Fibroblast of lung (primary cell): ENCODE data around the gene CIITA. TPM values are rescaled to one million over a fixed set of nuclear protein-coding genes. Genes with fewer than 3 reads are reported as not detected.
"Not testable (repeated sequence)": the region's sequence is repeated elsewhere in the genome, so short reads cannot be mapped to it uniquely, and the experiment has no call there.

Experiments used
- DNase-seq, 2 donors: peaks; one replicate each; pipeline versions ENCODE4 v3.0.0 to v3.0.0-alpha.2; 2010; ENCODE audit warnings: low read depth in 2 of 2
- H2AFZ ChIP-seq: 2 replicates; pipeline ENCODE4 v1.5.1; 2012; ENCODE audit warnings: low read length, control low read depth, inconsistent platforms
- H3K27ac ChIP-seq: 2 replicates; pipeline ENCODE4 v1.5.1; 2011; ENCODE audit warnings: low read length, control low read depth; ENCODE audit not compliant: insufficient read depth
- H3K27me3 ChIP-seq: 2 replicates; pipeline ENCODE4 v1.5.1; 2011; ENCODE audit warnings: mild to moderate bottlenecking, low read length; ENCODE audit not compliant: control insufficient read depth, insufficient read depth
- H3K36me3 ChIP-seq: 2 replicates; pipeline ENCODE4 v1.5.1; 2011; ENCODE audit warnings: low read length; ENCODE audit not compliant: control insufficient read depth, insufficient read depth
- H3K4me1 ChIP-seq: 2 replicates; pipeline ENCODE4 v1.5.1; 2011; ENCODE audit warnings: low read length; ENCODE audit not compliant: control insufficient read depth, insufficient read depth; ENCODE audit errors: extremely low read depth
- H3K4me2 ChIP-seq: 2 replicates; pipeline ENCODE4 v1.5.1; 2011; ENCODE audit warnings: low read length, control low read depth; ENCODE audit not compliant: insufficient read depth; ENCODE audit errors: extremely low read depth
- H3K4me3 ChIP-seq, 4 experiments: fragments of 200-600 bp in 1 of 4; sonication (generic) in 1 of 4; replicated peaks in 1 of 4; 2 replicates each; pipeline ENCODE4 v1.5.1; 2011 to 2016; ENCODE audit warnings: low read length in 4 of 4, low read depth in 3 of 4, mild to moderate bottlenecking in 3 of 4, control low read depth in 2 of 4, inconsistent platforms in 1 of 4, mixed read lengths in 1 of 4; ENCODE audit not compliant: insufficient read depth in 1 of 4; ENCODE audit errors: control extremely low read depth in 1 of 4
- H3K79me2 ChIP-seq: 2 replicates; pipeline ENCODE4 v1.5.1; 2012; ENCODE audit warnings: mild to moderate bottlenecking, low read length, inconsistent platforms; ENCODE audit not compliant: control insufficient read depth, insufficient read depth
- H3K9ac ChIP-seq: 2 replicates; pipeline ENCODE4 v1.5.1; 2011; ENCODE audit warnings: mild to moderate bottlenecking, low read length, control low read depth; ENCODE audit not compliant: insufficient read depth
- H3K9me3 ChIP-seq: 2 replicates; pipeline ENCODE4 v1.5.1; 2012; ENCODE audit warnings: low read depth, low read length; ENCODE audit not compliant: control insufficient read depth, insufficient read depth
- H4K20me1 ChIP-seq: 2 replicates; pipeline ENCODE4 v1.5.1; 2011; ENCODE audit warnings: low read length; ENCODE audit not compliant: control insufficient read depth, insufficient read depth; ENCODE audit errors: extremely low read depth
- EZH2 ChIP-seq: IDR thresholded peaks from 2 replicates; pipeline ENCODE4 v1.5.1; 2012; ENCODE audit warnings: low read length, control low read depth, mild to moderate bottlenecking; ENCODE audit errors: missing control alignments
- polyA plus RNA-seq, 2 donors: library from polyadenylated mRNA; depleted of rRNA in 1 of 2; stranded (reverse) in 1 of 2; unstranded in 1 of 2; fragments of >200 nt; gene quantifications; 2 replicates each; pipeline ENCODE4 v1.2.1, GENCODE V29; 2011 to 2012; ENCODE audit warnings: missing spikeins in 1 of 2
- total RNA-seq: library from RNA; depleted of rRNA; stranded (reverse); fragments of >200 nt; gene quantifications from 2 replicates; pipeline ENCODE4 v1.2.1, GENCODE V29; 2014
- TF ChIP-seq, protein P1 (sequence below), 2 donors: IDR thresholded peaks in 1 of 2; conservative IDR thresholded peaks in 1 of 2; 1 replicate in 1 of 2; 2 replicates in 1 of 2; pipeline ENCODE4 v1.5.1; 2011 to 2012; ENCODE audit warnings: low read length in 2 of 2, control low read depth in 1 of 2, inconsistent platforms in 1 of 2, low read depth in 1 of 2, mild to moderate bottlenecking in 1 of 2

Gene CIITA
- total and polyA plus RNA-seq, 2 donors (not counting 1 experiment from before 2014, with no cell fraction given): 0.27 to 0.66 TPM

GRCh38 chr16:10926867-10927266, 49.9 kb downstream of the CIITA start:
- Histone ChIP-seq H3K4me2 (no peak overlapping the region), H3K4me3 (no peak overlapping the region), H3K9me3 (no peaks in the 10 kb centered on the region), H3K9ac (no peak overlapping the region), H3K27me3 (no peaks in the 10 kb centered on the region), H4K20me1 (no peaks in the 10 kb centered on the region), H2AFZ (no peak overlapping the region), H3K27ac (no peak overlapping the region), H3K4me1 (peaks cover 5% of the 10 kb centered on the region), H3K79me2 (no peaks in the 10 kb centered on the region), H3K36me3 (peaks cover 8% of the 10 kb centered on the region)
- DNase-seq: no peak
- TF ChIP-seq, protein P1, sequence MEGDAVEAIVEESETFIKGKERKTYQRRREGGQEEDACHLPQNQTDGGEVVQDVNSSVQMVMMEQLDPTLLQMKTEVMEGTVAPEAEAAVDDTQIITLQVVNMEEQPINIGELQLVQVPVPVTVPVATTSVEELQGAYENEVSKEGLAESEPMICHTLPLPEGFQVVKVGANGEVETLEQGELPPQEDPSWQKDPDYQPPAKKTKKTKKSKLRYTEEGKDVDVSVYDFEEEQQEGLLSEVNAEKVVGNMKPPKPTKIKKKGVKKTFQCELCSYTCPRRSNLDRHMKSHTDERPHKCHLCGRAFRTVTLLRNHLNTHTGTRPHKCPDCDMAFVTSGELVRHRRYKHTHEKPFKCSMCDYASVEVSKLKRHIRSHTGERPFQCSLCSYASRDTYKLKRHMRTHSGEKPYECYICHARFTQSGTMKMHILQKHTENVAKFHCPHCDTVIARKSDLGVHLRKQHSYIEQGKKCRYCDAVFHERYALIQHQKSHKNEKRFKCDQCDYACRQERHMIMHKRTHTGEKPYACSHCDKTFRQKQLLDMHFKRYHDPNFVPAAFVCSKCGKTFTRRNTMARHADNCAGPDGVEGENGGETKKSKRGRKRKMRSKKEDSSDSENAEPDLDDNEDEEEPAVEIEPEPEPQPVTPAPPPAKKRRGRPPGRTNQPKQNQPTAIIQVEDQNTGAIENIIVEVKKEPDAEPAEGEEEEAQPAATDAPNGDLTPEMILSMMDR (conservative IDR thresholded peaks at IDR 0.05 in 1 of 2, IDR thresholded peaks at IDR 0.05 in 1 of 2; ENCODE audit: low read depth in 1 of 2, low read length in 2 of 2): no peak
- no peak for TF ChIP-seq EZH2

DNA sequence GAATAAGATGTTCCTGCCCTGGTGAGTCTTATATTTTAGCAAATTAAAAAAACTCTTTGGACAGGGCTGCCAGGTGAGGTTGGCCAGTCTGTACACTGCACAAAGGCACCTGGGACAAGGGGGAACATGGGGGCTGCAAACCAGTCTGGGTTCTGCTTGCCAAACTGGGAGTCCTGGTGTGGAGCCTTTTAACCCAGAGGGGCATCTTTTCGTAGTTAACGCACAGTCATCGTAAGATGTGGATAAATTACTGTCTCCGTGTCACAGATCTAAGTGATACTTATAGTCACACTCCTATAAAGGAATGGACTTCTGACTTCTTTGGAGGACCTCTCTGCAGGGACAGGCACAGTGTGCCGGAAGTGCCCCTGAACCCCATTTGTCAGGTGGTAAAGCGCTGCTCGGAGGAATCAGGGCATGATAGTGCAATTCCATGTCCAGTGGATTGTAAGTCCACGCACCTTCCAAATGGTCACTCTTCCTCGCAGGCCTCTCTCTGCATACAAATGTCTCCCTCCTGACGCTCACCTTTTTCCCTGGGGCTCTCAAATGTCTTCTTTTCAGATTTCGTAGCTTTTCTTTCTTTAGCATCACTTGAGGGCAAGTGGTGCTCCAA, 50.6 kb downstream of the CIITA start:
- Histone ChIP-seq H3K27ac (no peak overlapping the region), H3K4me3 (no peak overlapping the region), H3K9ac (no peak overlapping the region), H3K36me3 (peaks cover 8% of the 10 kb centered on the region), H2AFZ (no peak overlapping the region), H3K9me3 (no peaks in the 10 kb centered on the region), H3K4me1 (no peaks in the 10 kb centered on the region), H3K79me2 (no peaks in the 10 kb centered on the region), H3K4me2 (no peak overlapping the region), H4K20me1 (no peaks in the 10 kb centered on the region), H3K27me3 (no peaks in the 10 kb centered on the region)
- TF ChIP-seq, protein P1 (conservative IDR thresholded peaks at IDR 0.05 in 1 of 2, IDR thresholded peaks at IDR 0.05 in 1 of 2; ENCODE audit: low read depth in 1 of 2, low read length in 2 of 2): no peak
- TF ChIP-seq EZH2: no peak
- no peak for DNase-seq

DNA sequence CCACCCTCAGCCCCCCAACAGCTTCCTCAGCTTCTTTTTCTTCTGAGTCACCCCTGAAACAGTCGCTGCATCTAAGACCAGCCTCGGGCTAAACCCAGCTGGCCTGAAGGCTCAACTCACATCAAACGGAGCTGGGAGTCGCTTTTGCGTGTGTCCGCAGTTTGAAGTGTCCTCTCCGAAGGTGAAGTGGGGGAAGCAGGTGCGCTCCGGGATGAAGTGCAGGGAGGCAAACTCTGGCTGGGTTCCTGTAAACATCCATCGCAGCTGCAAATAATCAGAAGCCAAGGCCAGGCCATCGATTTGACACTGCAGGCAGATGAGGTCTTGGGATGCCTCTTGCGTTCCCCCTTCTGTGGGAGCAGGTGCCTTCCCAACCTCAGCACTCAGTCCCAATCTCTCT, 52.1 kb downstream of the CIITA start:
- not testable (repeated sequence) for H3K9me3 ChIP-seq, H3K4me1 ChIP-seq, H4K20me1 ChIP-seq, DNase-seq, H3K79me2 ChIP-seq, H3K4me2 ChIP-seq, H3K27ac ChIP-seq, H3K27me3 ChIP-seq, H3K4me3 ChIP-seq, H3K36me3 ChIP-seq, H3K9ac ChIP-seq, H2AFZ ChIP-seq
